Measurements from ENCODE around the gene ZNF223. TPM values are rescaled to one million over a fixed set of nuclear protein-coding genes. Genes with fewer than 3 reads are reported as not detected.

ZNF223 gene
- total RNA-seq = 8.1 TPM

GRCh38 chr19:44051650-44052402 is at the start of gene ZNF223:
ZNF223 (plus strand) TSS chr19:44052036; CDS start chr19:44055177, 3,141 bp downstream.
- DNase-seq (ENCODE audit: low spot score) = peak; percentile 97

GRCh38 chr19:44002212-44002565 is 49.6 kb upstream of the ZNF223 start:
- no peak for DNase-seq (ENCODE audit: low spot score)

GRCh38 chr19:44002566-44003460 is 49.0 kb upstream of the ZNF223 start, which contains the start of gene ZNF230:
ZNF230 (plus strand) TSS chr19:44002957; CDS start chr19:44007079, 4,122 bp downstream.
- DNase-seq (ENCODE audit: low spot score) = peak; percentile 95

- no peak for DNase-seq (ENCODE audit: low spot score)
These were observed 48.3 kb upstream of the ZNF223 start for GRCh38 chr19:44003461-44004009.

- DNase-seq (ENCODE audit: low spot score) = no peak
These were observed 45.9 kb upstream of the ZNF223 start for GRCh38 chr19:44005973-44006372.

GRCh38 chr19:44007473-44007872 is 44.4 kb upstream of the ZNF223 start:
- no peak for DNase-seq (ENCODE audit: low spot score)

- no peak for DNase-seq (ENCODE audit: low spot score)
These were observed 41.4 kb upstream of the ZNF223 start for GRCh38 chr19:44010468-44010867.

- DNase-seq (ENCODE audit: low spot score) = no peak
These were observed 32.3 kb upstream of the ZNF223 start for GRCh38 chr19:44019498-44019897.

GRCh38 chr19:44021221-44021620 is 30.6 kb upstream of the ZNF223 start:
- DNase-seq (ENCODE audit: low spot score) = no peak

- no peak for DNase-seq (ENCODE audit: low spot score)
These were observed 27.0 kb upstream of the ZNF223 start for GRCh38 chr19:44024900-44025216.

- peak; percentile 90 for DNase-seq (ENCODE audit: low spot score)
These were observed 26.5 kb upstream of the ZNF223 start, which contains the start of gene ZNF222 for GRCh38 chr19:44025217-44025936. ZNF222 (plus strand) TSS chr19:44025379; CDS start chr19:44025437, 58 bp downstream.

GRCh38 chr19:44026622-44027021 is 25.2 kb upstream of the ZNF223 start:
- no peak for DNase-seq (ENCODE audit: low spot score)

- no peak for DNase-seq (ENCODE audit: low spot score)
These were observed 19.7 kb upstream of the ZNF223 start for GRCh38 chr19:44032001-44032610.

- no peak for DNase-seq (ENCODE audit: low spot score)
These were observed 9.7 kb upstream of the ZNF223 start for GRCh38 chr19:44042147-44042546.

- peak; percentile 41 for DNase-seq (ENCODE audit: low spot score)
These were observed 841 bp upstream of the ZNF223 start for GRCh38 chr19:44050740-44051649.

- DNase-seq (ENCODE audit: low spot score) = no peak
These were observed 4.0 kb downstream of the ZNF223 start for GRCh38 chr19:44055870-44056269.

GRCh38 chr19:44059229-44059628 is 7.4 kb downstream of the ZNF223 start:
- no peak for DNase-seq (ENCODE audit: low spot score)

GRCh38 chr19:44061038-44061437 is 9.2 kb downstream of the ZNF223 start:
- no peak for DNase-seq (ENCODE audit: low spot score)

- no peak for DNase-seq (ENCODE audit: low spot score)
These were observed 14.5 kb downstream of the ZNF223 start for GRCh38 chr19:44066305-44066704.

- no peak for DNase-seq (ENCODE audit: low spot score)
These were observed 17.6 kb downstream of the ZNF223 start for GRCh38 chr19:44069415-44069814.
